Ammon's horn (tissue), 1 donor: ENCODE results near the gene TMEM272.
A peak's percentile ranks its signal among the peaks of the same experiment; 100 is the strongest.
"Not testable (repeated sequence)": the region's sequence is repeated elsewhere in the genome, so short reads cannot be mapped to it uniquely, and the experiment has no call there.

Experiments
- DNase-seq: peaks from one replicate; pipeline ENCODE4 v3.0.0-alpha.2; 2016; ENCODE audit warnings: low spot score

The TMEM272 gene

DNA sequence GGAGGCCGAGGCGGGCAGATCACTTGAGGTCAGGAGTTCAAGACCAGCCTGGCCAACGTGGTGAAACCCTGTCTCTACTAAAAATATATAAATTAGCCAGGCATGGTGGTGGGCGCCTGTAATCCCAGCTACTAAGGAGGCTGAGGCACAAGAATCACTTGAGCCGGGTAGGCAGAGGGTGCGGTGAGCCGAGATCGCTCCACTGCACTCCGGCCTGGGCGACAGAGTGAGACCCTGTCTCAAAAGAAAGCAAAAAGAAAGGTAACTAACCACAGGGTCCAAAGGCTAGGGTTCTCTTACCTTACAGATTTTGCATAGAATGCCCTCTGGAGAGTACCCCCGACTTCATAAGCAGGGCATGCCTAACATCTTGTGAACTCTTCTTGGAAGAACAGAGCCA is 20.3 kb downstream of the TMEM272 start:
- DNase-seq: not testable (repeated sequence)

DNA sequence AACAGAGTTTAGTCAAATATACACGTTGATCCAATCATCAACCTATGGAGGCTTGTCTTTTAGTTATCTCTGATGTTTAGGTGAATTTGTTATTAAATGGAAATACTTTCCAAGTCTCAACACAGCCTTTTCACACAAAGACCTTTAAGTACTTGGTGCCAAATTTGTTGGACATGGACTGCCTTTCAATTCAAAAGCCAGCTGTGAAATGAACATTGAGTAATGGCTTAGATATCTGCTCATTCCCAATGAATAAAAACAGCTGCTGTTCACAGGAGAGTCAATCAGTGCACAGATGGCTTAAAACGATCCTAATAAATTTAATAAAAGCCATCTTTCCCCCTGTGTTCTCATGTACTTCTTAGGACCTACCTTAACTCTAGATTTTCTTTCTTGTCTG is 21.1 kb downstream of the TMEM272 start:
- no peak for DNase-seq

DNA sequence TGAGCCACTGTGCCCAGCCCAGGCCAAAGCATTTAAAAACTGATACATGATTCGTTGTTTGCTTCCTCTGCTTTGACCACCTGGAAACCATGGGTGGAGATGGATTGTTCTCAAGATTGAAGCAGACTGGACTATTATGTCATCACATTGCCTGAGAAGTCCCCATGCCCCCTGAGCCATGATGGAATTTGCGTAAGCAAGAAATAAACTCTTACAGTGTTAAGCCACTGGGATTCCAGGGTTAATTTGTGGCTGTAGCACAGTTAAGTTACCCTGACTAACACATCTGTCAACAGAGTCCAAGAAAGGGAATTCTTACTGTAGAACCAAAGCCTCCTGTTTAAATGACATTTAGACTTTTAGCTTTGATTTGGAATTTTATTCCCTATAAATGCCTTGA is 21.6 kb downstream of the TMEM272 start:
- DNase-seq: no peak

DNA sequence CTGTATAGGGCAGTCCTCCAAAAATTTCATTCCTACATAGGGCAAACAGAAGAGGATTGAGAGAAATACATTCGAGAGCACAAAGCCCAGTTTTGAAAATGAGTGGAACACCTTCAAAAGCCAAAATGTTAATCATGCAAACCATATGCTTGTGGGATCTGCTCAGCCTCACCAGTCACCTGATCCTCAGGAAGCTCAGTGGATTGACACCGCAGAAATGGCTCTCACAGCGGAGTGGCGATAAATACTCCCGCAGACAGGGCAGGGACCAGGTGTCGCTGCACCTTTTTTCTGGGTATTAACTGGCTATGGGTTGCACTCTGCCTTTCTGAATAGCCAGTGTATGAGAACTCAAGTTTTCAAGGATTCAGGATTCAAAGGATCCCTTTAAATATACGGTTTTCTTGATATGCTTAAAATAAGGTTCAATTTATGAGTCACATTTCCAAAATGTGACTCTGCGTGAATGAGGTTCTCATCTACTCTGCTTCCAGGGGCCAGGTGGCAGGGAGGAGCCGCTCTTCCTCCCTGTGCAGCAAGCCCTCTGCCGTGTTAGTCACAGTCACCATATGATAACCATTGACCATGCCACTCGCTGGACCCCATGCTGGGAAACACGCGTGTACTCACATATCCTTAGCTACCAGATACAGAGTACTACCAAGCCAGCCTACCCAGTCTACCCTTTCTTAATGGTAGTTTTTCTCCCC is 22.7 kb downstream of the TMEM272 start:
- DNase-seq: no peak

DNA sequence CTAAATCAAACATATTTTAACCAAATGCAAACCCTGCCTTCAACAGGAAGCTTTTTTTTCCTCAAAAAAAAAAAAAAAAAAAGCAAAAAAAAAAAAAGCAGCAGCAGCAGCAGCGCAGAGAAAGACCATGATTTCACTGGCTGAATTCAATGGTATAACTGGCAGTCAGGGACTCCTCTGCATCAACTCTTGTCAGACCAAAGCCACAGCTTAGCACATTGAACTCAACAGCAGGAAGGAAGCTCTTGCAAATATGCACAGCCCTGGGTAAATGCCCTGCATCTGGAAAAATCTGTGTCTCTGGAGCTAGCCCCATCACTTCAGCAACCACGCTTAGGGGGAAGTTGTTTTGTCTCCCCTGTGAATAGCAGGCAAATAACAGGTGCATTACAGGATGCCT is 23.4 kb downstream of the TMEM272 start:
- no peak for DNase-seq

DNA sequence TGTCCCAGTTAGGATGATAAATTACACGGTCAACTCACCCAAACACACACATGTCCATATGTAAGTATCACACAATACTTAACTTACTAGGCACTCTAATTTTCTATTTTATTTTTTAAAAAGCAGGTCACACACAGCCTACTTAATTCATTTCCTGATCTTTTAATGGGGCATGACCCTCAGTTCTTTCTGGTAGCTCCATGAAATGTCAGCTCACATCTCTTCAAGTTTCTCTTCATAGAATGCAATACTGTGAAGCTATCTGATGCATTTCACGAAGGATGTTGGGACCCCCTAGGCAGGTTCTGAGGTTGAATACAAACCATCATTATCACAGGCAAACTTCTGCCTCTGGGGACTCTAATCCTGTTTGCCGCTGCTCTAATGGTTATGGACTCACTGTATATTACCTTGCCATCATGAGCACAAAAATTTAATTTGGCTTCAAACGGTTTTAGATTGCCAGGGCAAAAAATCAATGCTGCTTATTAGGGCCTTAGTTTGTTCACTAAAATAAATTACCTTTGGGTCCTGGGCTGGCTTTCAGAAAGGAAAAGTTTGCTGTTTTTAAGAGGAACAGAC is 24.9 kb downstream of the TMEM272 start:
- no peak for DNase-seq

DNA sequence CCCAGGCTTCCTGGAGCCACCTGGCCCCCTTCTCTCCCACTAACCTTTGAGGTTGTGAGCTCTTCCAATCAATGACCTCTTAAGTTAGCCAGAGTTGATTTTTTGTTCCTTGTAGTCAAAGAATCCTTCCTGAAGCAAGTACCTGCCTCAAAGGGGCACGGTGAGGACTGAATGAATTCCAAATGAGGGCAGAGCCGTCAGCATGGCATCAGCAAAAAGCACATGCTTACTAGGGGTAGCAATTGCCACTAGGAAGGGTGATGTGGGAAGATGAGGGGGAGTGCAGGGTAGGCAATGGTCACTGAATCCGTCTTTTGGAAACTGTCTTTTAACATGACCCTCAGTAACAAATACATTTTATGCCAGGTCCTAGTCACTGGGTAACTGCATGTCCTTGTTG is 25.4 kb downstream of the TMEM272 start:
- DNase-seq: no peak

DNA sequence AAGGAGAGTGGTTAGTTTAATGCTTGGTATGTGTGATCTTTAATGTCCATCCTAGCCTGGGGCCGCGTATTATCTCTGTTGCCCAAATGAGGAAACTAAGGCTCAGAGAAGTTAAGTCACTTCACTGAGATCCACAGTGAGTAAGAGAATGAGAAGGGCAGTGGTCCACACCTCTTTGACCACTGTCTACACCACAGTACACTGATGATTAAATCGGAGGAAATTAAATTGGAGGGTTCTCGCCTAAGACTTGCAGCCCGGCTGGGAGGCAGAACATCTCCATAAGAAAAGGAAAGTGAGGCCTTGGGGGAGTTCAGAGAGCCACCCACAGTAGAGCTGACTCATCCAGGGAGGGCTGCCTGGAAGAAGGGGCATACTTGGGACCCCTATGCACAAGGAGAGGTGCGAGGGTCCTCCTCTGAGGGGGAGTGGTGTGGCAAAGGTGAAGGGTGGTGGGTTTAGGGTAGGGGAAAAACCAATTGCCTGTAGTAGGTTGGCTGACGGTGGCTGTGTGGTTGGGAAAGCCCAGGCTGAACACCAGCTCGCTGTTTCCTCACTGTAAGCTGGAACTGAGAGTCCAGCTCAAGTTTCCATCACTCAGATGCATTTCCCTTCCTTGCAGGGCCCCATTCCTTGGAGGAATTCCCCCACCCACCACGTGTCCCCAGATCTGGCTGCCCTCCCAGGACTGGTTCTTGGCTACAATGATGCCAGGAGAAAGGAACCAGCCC is 26.0 kb downstream of the TMEM272 start:
- peak; percentile 40 for DNase-seq

DNA sequence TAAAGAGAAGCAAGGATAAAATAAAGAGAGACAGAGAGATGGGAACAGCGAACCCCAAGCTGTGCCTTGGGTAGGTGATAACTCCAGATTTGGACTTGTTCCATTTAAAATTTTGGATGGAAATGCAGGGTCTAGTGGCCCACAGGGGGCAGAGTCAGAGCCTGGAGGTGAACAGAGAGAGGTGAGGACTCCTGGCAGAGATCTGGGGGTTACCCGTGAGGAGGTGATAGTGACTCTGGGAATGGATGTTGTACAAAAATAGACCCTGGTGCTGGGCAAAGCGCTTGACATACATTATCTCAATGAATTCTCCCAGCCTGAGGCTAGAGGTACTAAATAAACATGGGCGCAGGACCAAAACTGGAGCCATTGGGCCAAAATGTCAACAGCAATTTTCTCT is 26.7 kb downstream of the TMEM272 start:
- no peak for DNase-seq

DNA sequence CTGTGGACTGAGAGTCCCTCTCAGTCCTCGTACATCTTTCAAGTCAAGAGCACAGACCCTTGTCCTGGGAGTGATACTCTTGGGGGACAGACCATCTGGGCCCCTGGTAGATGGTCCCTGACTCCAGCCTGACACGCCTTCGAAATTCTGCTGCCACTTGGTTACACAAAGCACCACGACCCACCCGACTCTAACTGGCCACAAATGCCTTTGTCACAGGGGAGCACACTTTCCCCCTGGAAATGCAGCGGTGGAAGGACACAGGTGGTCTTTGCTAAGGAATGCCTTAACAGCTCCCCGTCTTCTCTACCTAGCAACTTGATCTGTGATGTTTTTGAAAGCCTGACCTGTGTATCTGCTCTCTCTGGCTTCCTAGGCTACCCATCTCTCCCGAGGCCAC is 27.3 kb downstream of the TMEM272 start:
- no peak for DNase-seq

DNA sequence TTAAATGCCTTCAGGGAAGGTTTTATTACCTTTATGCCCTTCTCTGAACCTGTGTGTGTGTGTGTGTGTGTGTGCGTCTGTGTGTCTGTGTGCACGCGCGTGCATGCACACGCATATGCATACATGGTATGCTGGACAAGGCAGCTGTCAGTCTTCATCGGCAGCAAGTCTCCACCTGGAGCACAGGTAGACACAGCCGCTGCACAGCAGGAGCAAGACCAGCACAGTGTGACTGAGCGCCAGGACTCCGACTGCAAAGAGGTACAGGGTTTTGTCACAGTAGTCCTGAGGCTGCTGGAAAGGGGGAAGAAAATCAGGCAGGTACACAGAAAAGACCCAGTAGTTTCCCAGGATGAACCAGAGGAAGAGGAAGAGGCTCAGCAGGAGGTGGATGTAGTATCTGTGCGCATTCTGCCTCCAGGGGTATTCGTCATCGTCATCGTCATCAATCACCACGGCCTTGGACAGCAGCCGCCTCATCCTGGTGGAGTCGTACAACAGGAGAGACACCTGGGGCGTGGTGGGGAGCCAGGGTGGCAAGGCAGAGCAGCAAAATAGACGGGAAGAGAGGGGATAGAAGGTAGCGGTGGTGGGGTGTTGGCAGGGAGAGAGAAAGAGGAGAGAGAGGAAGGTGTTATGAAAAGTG is 28.2 kb downstream of the TMEM272 start:
- DNase-seq: no peak

DNA sequence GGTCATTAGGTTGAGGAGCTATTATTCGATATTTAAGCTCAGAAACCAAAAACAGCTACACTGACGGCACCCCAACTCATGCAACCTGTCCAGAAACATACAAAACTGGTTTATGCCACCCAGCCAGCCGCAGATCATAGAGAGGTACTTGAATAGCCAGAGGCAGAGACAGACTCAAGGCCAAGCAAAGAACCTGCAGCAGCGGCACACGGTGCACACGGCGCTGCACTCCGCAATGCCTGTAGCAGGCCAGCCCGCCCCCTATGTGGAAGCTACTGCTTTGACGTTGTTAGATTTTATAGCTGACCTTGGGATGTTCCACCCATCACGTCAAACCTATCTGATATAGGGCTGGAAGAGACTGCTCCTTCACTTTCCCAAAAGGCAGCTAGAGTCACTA is 29.1 kb downstream of the TMEM272 start:
- DNase-seq: no peak

DNA sequence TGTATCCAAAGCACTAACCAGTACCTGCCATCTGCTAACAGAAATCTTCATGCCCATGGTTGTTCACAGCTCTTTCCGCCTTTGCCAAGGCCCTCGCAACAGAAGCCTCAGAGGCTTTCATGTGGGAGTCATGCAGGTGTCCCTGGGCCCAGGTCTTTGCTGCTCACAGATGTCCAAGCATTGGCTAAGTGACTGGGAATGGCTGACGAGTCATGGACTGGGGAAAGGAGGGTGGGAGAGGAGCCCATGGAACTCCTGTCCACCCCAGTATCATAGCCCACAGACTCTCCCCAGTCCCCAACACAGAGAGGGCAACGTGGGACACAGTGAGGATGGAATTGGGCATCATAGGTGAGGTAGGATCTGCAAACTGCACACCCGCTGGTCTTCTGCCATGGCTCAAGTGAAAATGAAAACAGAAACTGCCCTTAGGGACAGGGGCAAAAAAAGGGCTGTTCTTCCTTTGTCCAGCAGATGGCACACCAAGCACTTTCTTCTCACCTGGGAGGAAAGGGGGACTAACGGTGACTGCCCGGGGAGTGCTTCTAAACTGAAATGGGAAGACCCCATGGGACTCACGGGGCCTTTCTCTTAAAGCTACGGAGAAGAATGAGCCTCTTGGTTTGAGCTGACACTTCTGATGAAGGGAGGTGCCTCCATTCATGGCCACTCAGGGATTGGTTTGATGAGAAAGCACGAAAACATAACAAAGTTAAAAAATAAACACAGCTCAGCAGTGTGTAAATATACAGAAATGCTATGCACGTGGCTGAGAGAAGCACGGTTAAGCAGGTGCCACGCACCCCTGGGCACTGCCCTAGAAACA is 29.9 kb downstream of the TMEM272 start:
- peak; percentile 74 for DNase-seq

DNA sequence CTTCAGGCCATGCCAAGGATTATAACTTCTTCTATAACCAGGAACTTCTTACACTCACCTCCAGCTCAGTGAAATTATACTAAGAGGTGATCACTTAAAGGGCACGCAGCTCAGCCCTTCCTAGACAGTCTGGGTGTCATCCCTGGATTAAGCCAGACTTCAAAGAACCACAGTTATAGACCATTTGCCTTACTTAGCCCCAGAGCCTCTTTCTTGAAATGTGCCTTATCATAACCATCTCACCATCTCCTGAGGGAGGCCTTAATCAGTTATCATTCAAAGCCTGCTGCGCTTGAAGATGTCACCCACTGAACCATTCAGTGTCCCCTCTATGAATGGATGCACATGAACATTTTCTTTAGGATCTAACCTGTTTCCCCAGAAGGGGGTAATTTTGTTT is 30.9 kb downstream of the TMEM272 start:
- no peak for DNase-seq

DNA sequence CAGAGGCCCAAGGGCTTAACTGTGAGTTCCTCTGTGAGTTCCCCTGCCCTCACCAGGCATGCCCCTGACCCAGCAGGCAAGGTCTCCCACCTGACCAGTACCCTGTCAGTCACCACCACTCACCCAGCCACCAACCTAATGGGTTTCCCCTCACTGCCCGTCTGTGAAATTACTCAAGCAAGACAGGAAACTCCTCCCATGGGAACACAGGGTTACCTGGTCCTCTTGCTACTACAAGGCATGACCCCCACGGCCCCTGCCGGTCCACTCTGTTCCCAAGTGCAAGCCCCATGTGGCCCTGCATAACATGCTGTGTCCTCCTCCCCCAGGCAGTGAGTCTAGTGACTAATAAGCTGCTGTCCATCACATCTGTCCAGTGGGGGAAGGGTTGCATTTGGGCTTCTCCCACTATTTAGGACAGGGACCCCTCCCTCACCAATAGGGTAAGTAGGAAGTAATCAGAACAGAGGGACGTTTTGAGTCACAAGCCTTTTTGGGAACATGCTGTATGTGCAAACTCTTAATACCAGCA is 33.0 kb downstream of the TMEM272 start:
- no peak for DNase-seq

DNA sequence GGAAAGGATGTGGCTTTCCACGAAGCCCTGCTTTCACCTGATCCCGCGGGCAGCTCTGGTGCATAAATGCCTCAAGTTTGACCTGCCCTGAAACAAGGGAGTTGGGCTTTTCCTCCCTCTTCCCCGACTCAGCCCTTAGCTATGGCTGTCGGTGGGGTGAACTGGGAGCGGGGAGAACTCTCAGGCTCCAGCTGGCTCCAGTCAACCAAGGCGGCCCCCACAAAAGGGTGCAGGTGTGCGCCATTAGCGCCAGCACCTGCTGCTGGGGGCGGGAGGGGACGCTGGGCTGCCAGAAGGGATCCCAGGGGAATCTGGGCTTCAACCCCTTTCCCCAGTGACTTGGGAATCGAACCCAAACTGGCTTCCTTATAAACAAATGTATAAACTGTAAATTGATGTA is 33.9 kb downstream of the TMEM272 start:
- no peak for DNase-seq

DNA sequence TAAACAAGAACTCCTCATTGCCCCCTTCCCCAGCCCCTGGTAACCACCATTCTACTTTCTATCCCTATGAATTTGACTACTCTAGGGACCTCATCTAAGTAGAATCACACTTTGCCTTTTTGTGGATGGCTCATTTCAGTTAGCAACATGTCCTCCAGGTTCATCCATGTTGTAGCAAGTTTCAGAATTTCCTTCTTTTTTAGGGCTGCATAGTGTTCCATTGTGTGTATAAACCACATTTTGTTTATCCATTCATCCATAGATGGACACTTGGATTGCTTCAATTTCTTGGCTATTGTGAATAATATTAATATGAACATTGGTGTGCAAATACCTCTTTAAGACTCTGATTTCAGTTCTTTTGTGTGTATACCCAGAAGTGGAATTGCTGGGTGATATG is 36.2 kb downstream of the TMEM272 start:
- no peak for DNase-seq

DNA sequence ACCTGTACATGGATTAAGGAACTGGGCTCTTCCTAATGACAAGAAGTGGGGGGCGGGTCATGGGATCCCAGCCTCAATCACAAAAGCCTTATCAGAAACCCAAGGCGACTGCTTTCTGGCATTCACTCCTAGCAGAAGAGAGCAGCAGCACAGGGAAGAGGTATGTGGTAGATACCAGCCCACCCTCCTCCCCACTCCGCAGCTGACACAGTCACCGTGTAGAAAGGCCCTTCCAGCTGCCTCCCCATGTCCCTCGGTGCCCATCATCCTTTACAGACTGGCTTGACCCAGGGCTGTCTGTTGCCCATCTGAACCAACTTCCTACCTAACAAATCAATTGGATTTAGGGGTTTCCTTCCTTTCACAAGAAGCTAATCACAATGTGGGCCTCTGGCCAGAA is 37.9 kb downstream of the TMEM272 start:
- DNase-seq: no peak

DNA sequence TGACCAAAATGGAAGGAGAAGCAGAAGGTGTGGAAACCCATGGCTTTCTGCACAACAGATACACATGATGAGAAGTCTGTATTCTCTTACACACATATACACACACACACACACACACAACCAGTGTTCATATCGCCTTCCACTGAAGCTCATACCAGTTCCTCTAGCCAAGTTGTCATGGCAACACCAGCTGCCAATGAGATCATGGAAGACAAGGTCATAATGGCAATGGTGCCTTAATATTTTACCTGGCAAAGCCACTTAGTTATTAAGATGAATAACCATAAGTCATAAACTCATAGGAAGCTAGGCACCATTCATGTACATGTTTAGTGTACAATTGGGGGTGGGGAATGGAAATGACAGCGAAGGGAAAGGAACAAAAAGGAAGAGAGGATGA is 38.4 kb downstream of the TMEM272 start:
- peak; percentile 50 for DNase-seq

DNA sequence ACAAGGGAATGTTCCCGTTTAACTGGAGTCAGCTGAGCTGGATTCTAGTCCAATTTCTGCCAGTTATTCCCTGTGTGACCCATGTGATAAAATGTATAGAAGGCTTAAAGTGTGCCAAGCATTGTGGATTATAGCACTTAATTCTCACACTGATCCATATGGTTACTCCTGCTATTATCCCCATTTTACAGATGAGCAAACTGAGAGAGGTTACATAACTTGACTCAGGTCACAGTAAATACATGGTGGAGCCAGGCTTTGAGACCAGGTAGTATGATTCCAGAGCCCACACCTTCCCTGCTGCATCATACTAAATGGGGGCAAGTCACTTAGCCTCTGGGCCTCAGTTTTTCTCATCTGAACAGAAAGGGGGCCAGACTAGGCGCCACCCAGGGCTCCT is 39.1 kb downstream of the TMEM272 start:
- DNase-seq: no peak

DNA sequence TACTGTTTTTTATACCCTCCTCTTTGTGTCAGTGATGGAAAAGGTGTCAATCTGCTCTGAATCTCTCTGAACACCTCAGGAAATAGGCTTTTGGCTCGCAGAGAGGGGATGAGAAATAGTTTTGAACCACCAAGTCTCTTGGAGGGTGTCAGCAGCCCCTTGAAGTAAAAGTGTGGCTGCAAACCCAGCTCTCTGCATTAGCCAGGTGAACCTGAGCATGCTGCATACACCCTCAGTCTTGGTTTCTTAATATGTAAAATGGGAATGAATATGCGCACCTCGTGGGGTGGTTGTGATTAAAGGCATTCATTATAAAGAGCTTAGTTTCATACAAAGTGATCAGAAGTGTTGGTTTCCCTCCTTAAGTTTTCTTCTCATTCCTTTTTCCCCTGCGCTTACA is 39.7 kb downstream of the TMEM272 start:
- no peak for DNase-seq
